ENCODE results near the gene RGL2. TPM values are rescaled to one million over a fixed set of nuclear protein-coding genes. Genes with fewer than 3 reads are reported as not detected.

RGL2 gene
- total and polyA plus RNA-seq, 4 donors = 72.2 to 93.7 (median 75.0) TPM

- ATAC-seq (ENCODE audit: insufficient read depth, low FRiP score) (no peak), DNase-seq (no peak)
- no peak overlapping the region for H3K9ac ChIP-seq (ENCODE audit: insufficient read depth in 1 of 2, low read length in 2 of 2)
- no peaks in the 10 kb centered on the region for H3K9me3 ChIP-seq (ENCODE audit: control insufficient read depth in 4 of 4, insufficient read depth in 3 of 4, low read length in 3 of 4)
- H3K36me3 ChIP-seq (ENCODE audit: control insufficient read depth in 4 of 4, insufficient read depth in 4 of 4, low read length in 4 of 4) = no peaks in the 10 kb centered on the region
- no peak overlapping the region for H3K4me3 ChIP-seq
- 51 to 53% methylated on average over 3 of the region's 3 CpGs for WGBS, 2 donors
- peaks cover 0 to 3% (median 0%) of the 10 kb centered on the region in 3 donors for H3K27me3 ChIP-seq (ENCODE audit: control insufficient read depth in 3 of 3, insufficient read depth in 3 of 3, low read length in 2 of 3)
- no peak overlapping the region for H3K27ac ChIP-seq (ENCODE audit: low read depth in 1 of 2, low read length in 1 of 2)
- no peaks in the 10 kb centered on the region for H3K4me1 ChIP-seq (ENCODE audit: control insufficient read depth in 5 of 5, insufficient read depth in 5 of 5, low read length in 5 of 5)
- no peak for TF ChIP-seq CTCF (IDR thresholded peaks at IDR 0.05; ENCODE audit: control extremely low read depth, extremely low read depth)
Measured at GRCh38 chr6:33241968-33242367, 56.8 kb downstream of the RGL2 start.

Other genes with a start within 250 kb of the RGL2 start
- gene HLA-DPA1, start 225.3 kb downstream of the RGL2 start, total RNA-seq = 100 to 1,000 TPM in 1 of 2 donors, 10 to 100 TPM in 1; 96.2 to 321 TPM
- 100 to 1,000 TPM; 105 to 184 TPM for gene HLA-DPA1, start 225.3 kb downstream of the RGL2 start, polyA plus RNA-seq
- 100 to 1,000 TPM in 1 of 2 donors, 10 to 100 TPM in 1; 69.8 to 235 TPM for gene HLA-DPB1, start 223.0 kb downstream of the RGL2 start, total RNA-seq
- 100 to 1,000 TPM; 170 to 240 TPM for gene HLA-DPB1, start 223.0 kb downstream of the RGL2 start, polyA plus RNA-seq
- gene COL11A2, start 106.5 kb downstream of the RGL2 start, total RNA-seq = 1 to 10 TPM in 1 of 2 donors, under 1 TPM in 1; 0.77 to 2.4 TPM
- 1 to 10 TPM in 1 of 2 donors, under 1 TPM in 1; 0.32 to 1.0 TPM for gene COL11A2, start 106.5 kb downstream of the RGL2 start, polyA plus RNA-seq
- 10 to 100 TPM; 27.4 to 38.7 TPM for gene RXRB, start 98.3 kb downstream of the RGL2 start, total RNA-seq
- gene RXRB, start 98.3 kb downstream of the RGL2 start, polyA plus RNA-seq = 10 to 100 TPM; 28.6 to 33.6 TPM
- 100 to 1,000 TPM in 1 of 2 donors, 10 to 100 TPM in 1; 53.6 to 137 TPM for gene SLC39A7, start 98.1 kb downstream of the RGL2 start, total RNA-seq
- 100 to 1,000 TPM in 1 of 2 donors, 10 to 100 TPM in 1; 63.4 to 164 TPM for gene SLC39A7, start 98.1 kb downstream of the RGL2 start, polyA plus RNA-seq
- gene HSD17B8, start 94.3 kb downstream of the RGL2 start, total RNA-seq = 10 to 100 TPM; 19.0 to 22.7 TPM
- 10 to 100 TPM; 19.6 to 19.7 TPM for gene HSD17B8, start 94.3 kb downstream of the RGL2 start, polyA plus RNA-seq
- gene RING1, start 90.4 kb downstream of the RGL2 start, total RNA-seq = 10 to 100 TPM; 30.0 to 46.6 TPM
- gene RING1, start 90.4 kb downstream of the RGL2 start, polyA plus RNA-seq = 10 to 100 TPM; 34.2 to 43.6 TPM
- gene VPS52, start 27.1 kb downstream of the RGL2 start, total RNA-seq = 10 to 100 TPM; 46.5 to 59.9 TPM
- gene VPS52, start 27.1 kb downstream of the RGL2 start, polyA plus RNA-seq = 10 to 100 TPM; 37.3 to 41.3 TPM
- gene RPS18, start 26.9 kb downstream of the RGL2 start, total RNA-seq = 1,000 to 10,000 TPM; 1,324 to 2,087 TPM
- 1,000 to 10,000 TPM; 3,902 to 8,495 TPM for gene RPS18, start 26.9 kb downstream of the RGL2 start, polyA plus RNA-seq
- gene B3GALT4, start 21.8 kb downstream of the RGL2 start, total RNA-seq = 10 to 100 TPM in 1 of 2 donors, 1 to 10 TPM in 1; 6.8 to 19.0 TPM
- 10 to 100 TPM; 11.2 to 16.8 TPM for gene B3GALT4, start 21.8 kb downstream of the RGL2 start, polyA plus RNA-seq
- gene WDR46, start 9.7 kb downstream of the RGL2 start, total RNA-seq = 10 to 100 TPM; 26.3 to 48.0 TPM
- 10 to 100 TPM; 47.3 to 47.6 TPM for gene WDR46, start 9.7 kb downstream of the RGL2 start, polyA plus RNA-seq
- gene PFDN6, start 9.3 kb downstream of the RGL2 start, total RNA-seq = 10 to 100 TPM; 21.8 to 42.2 TPM
- gene PFDN6, start 9.3 kb downstream of the RGL2 start, polyA plus RNA-seq = 100 to 1,000 TPM; 113 to 377 TPM
- gene TAPBP, start 15.1 kb upstream of the RGL2 start, total RNA-seq = 100 to 1,000 TPM; 155 to 241 TPM
- gene TAPBP, start 15.1 kb upstream of the RGL2 start, polyA plus RNA-seq = 10 to 100 TPM; 78.7 to 78.9 TPM
- gene ZBTB22, start 18.8 kb upstream of the RGL2 start, total RNA-seq = 10 to 100 TPM; 22.5 to 25.7 TPM
- gene ZBTB22, start 18.8 kb upstream of the RGL2 start, polyA plus RNA-seq = 10 to 100 TPM; 16.4 to 19.2 TPM
- 10 to 100 TPM; 23.8 to 38.5 TPM for gene DAXX, start 24.0 kb upstream of the RGL2 start, total RNA-seq
- 10 to 100 TPM; 32.8 to 36.3 TPM for gene DAXX, start 24.0 kb upstream of the RGL2 start, polyA plus RNA-seq
- gene KIFC1, start 92.9 kb upstream of the RGL2 start, total RNA-seq = 1 to 10 TPM; 2.1 to 4.4 TPM
- gene KIFC1, start 92.9 kb upstream of the RGL2 start, polyA plus RNA-seq = 1 to 10 TPM; 2.6 to 2.7 TPM
- gene PHF1, start 112.1 kb upstream of the RGL2 start, total RNA-seq = 10 to 100 TPM; 30.9 to 49.3 TPM
- gene PHF1, start 112.1 kb upstream of the RGL2 start, polyA plus RNA-seq = 100 to 1,000 TPM in 1 of 2 donors, 10 to 100 TPM in 1; 40.8 to 121 TPM
- gene CUTA, start 119.2 kb upstream of the RGL2 start, total RNA-seq = 100 to 1,000 TPM in 1 of 2 donors, 10 to 100 TPM in 1; 88.7 to 134 TPM
- 100 to 1,000 TPM; 122 to 275 TPM for gene CUTA, start 119.2 kb upstream of the RGL2 start, polyA plus RNA-seq
- gene SYNGAP1, start 121.1 kb upstream of the RGL2 start, total RNA-seq = 10 to 100 TPM; 10.8 to 32.0 TPM
- 10 to 100 TPM in 1 of 2 donors, 1 to 10 TPM in 1; 9.2 to 13.2 TPM for gene SYNGAP1, start 121.1 kb upstream of the RGL2 start, polyA plus RNA-seq
- gene ZBTB9, start 155.6 kb upstream of the RGL2 start, total RNA-seq = 1 to 10 TPM; 4.0 to 7.9 TPM
- gene ZBTB9, start 155.6 kb upstream of the RGL2 start, polyA plus RNA-seq = 1 to 10 TPM; 4.1 to 4.8 TPM